ENCODE results near the gene H6PD. TPM values are rescaled to one million over a fixed set of nuclear protein-coding genes. Genes with fewer than 3 reads are reported as not detected.

Gene H6PD
- total and polyA plus RNA-seq, 4 donors, result 28.9 to 134 (median 56.8) TPM

DNA sequence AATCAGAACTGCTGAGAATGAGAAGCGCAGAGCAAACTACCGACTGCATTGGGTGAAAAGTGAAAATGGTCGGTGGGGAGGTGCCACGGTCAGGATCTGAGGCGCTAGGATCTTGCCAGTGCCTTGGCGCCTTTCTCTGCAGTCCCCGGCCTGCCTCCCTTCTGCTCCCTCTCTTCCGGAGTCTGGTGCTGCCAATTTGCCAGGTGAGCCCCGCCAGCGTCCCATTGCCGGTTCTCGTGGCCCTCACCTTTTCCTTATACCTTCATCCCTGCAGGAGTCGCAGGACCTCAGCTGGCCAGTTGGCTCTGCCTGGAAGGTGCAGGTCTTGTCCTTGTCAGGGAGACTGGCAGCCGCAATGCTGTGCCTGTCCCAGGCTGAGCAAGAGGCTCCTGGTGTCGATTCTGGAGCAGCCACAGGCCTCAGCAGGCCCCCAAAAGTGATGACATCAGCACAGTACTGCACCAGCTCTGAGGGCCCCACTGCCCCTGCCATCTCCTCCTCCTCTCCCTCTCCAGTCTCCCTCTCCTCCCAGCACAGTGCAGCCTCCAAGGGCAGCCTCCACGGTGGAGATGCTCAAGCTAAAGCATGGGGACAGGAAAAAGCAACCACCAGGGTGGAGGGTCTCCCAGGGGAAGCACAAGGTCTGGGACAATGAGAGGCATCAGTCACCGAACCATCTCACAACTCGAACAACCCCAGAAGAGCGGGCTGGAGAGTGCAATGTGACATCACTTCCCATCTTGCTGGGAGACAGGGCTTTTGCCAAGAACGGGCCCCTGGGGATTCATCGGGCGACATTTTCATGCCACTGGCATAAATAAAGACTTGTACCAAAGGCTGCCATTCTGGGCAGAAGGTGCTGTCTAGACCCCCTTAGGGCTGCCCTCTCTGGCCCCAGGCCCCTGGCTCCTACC lies 37.1 kb upstream of the H6PD start:
- Histone ChIP-seq H3K9me3 (ENCODE audit: control insufficient read depth in 4 of 4, low read length in 3 of 4) (no peaks in the 10 kb centered on the region), H3K4me3 (ENCODE audit: low read depth in 1 of 3, low read length in 3 of 3) (no peak overlapping the region), H3K27ac (ENCODE audit: low read depth in 1 of 2, low read length in 2 of 2) (no peak overlapping the region), H3K4me1 (ENCODE audit: control insufficient read depth in 4 of 4, insufficient read depth in 4 of 4, low read length in 3 of 4) (peaks cover 0 to 10% (median 1%) of the 10 kb centered on the region in 4 donors), H3K36me3 (ENCODE audit: control insufficient read depth in 4 of 4, insufficient read depth in 3 of 4, low read depth in 1 of 4, low read length in 3 of 4) (no peaks in the 10 kb centered on the region), H3K9ac (ENCODE audit: low read depth in 1 of 2, low read length in 2 of 2) (no peak overlapping the region), H3K27me3 (ENCODE audit: control insufficient read depth in 4 of 4, insufficient read depth in 4 of 4, low read length in 3 of 4) (peaks cover 4 to 14% (median 10%) of the 10 kb centered on the region in 4 donors)
- WGBS, result 86% methylated on average over 22 of the region's 22 CpGs
- DNase-seq (ENCODE audit: low spot score), result no peak
- TF ChIP-seq HNF4A (conservative IDR thresholded peaks at IDR 0.05) (no peak), EGR1 (IDR thresholded peaks at IDR 0.05; ENCODE audit: low read depth in 2 of 2) (no peak), YY1 (IDR thresholded peaks at IDR 0.05) (no peak)

DNA sequence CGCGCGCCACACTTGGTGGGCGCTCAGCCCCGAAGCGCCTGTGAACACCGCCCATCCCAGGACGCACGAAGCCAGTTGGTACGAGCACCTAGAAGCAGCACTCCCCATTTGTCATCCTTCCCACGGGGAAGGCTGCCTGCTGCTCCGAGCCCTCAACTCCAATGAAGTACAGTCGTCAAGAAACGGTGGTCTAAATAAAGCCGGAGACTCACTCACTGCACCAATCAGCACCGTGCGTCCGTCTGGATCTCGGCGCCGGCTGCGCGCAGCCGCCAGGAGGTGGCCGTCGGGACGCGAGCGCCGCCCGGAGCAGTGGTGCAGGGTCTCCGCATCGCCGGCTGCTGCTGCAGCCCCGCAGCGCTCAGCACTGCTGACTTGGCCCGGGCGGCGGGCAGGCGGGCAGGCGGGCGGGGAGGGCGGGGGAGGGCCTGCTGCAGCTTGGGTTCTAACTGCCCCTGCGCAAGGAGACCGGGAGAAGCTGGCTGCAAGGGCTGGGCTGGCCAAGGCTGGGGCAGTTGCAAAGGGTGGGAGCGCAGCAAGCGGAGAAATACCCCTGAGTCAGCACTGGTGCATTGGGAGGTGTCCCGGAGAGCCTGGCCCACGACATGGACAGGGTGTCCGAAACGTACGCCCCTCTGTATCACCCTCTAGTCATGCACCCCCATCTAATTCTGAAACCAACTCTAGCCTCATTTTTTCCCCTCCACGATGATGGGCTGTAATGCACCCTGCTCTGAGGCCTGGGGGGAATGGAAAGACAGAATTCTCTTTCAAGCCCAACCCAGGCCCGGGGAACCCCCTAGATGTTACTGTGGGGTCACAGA lies 35.8 kb upstream of the H6PD start:
- H3K27ac ChIP-seq (ENCODE audit: low read depth in 1 of 2, low read length in 2 of 2), result no peak overlapping the region
- no peak overlapping the region for H3K9ac ChIP-seq (ENCODE audit: low read depth in 1 of 2, low read length in 2 of 2)
- TF ChIP-seq, protein P1, sequence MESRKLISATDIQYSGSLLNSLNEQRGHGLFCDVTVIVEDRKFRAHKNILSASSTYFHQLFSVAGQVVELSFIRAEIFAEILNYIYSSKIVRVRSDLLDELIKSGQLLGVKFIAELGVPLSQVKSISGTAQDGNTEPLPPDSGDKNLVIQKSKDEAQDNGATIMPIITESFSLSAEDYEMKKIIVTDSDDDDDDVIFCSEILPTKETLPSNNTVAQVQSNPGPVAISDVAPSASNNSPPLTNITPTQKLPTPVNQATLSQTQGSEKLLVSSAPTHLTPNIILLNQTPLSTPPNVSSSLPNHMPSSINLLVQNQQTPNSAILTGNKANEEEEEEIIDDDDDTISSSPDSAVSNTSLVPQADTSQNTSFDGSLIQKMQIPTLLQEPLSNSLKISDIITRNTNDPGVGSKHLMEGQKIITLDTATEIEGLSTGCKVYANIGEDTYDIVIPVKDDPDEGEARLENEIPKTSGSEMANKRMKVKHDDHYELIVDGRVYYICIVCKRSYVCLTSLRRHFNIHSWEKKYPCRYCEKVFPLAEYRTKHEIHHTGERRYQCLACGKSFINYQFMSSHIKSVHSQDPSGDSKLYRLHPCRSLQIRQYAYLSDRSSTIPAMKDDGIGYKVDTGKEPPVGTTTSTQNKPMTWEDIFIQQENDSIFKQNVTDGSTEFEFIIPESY (IDR thresholded peaks at IDR 0.05), result no peak
- TF ChIP-seq RAD21 (IDR thresholded peaks at IDR 0.05), result peak in 1 of 2 donors; percentile 22
- TF ChIP-seq, protein P2, sequence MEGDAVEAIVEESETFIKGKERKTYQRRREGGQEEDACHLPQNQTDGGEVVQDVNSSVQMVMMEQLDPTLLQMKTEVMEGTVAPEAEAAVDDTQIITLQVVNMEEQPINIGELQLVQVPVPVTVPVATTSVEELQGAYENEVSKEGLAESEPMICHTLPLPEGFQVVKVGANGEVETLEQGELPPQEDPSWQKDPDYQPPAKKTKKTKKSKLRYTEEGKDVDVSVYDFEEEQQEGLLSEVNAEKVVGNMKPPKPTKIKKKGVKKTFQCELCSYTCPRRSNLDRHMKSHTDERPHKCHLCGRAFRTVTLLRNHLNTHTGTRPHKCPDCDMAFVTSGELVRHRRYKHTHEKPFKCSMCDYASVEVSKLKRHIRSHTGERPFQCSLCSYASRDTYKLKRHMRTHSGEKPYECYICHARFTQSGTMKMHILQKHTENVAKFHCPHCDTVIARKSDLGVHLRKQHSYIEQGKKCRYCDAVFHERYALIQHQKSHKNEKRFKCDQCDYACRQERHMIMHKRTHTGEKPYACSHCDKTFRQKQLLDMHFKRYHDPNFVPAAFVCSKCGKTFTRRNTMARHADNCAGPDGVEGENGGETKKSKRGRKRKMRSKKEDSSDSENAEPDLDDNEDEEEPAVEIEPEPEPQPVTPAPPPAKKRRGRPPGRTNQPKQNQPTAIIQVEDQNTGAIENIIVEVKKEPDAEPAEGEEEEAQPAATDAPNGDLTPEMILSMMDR (IDR thresholded peaks at IDR 0.05; ENCODE audit: low read depth, low read length, missing input control), result peak; percentile 7
- no peak for TF ChIP-seq HNF4G (IDR thresholded peaks at IDR 0.05)
- TF ChIP-seq TAF1 (conservative IDR thresholded peaks at IDR 0.05), result no peak
- WGBS, result 28% methylated on average over 54 of the region's 54 CpGs
- DNase-seq (ENCODE audit: low spot score), result no peak
- H3K4me3 ChIP-seq (ENCODE audit: low read depth in 1 of 3, low read length in 3 of 3), result no peak overlapping the region
- peaks cover 4 to 19% (median 11%) of the 10 kb centered on the region in 4 donors for H3K27me3 ChIP-seq (ENCODE audit: control insufficient read depth in 4 of 4, insufficient read depth in 4 of 4, low read length in 3 of 4)
- H3K36me3 ChIP-seq (ENCODE audit: control insufficient read depth in 4 of 4, insufficient read depth in 3 of 4, low read depth in 1 of 4, low read length in 3 of 4), result no peaks in the 10 kb centered on the region
- H3K4me1 ChIP-seq (ENCODE audit: control insufficient read depth in 4 of 4, insufficient read depth in 4 of 4, low read length in 3 of 4), result peaks cover 0 to 10% (median 1%) of the 10 kb centered on the region in 4 donors
- no peaks in the 10 kb centered on the region for H3K9me3 ChIP-seq (ENCODE audit: control insufficient read depth in 4 of 4, low read length in 3 of 4)

DNA sequence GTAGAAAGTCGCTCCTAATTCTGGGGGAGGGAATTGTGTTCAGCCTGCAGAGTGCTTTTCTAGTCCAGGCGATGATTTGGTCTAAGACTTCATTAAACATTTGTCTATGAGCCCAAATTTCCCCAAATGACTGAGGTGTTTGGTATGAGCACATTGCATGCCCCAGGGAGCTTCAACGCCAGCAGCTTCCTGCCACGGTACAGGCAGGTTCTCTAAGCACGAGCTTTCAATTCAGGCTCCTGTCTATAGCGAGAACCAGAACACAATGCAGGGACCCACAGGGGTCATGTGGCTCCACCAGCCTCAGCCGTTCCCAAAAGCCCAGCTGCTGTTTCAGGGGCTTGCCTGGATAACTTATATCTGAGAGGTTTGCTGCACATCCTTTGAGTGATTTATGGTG lies 34.1 kb upstream of the H6PD start:
- H3K36me3 ChIP-seq (ENCODE audit: control insufficient read depth in 4 of 4, insufficient read depth in 3 of 4, low read depth in 1 of 4, low read length in 3 of 4), result no peaks in the 10 kb centered on the region
- H3K9ac ChIP-seq (ENCODE audit: low read depth in 1 of 2, low read length in 2 of 2), result no peak overlapping the region
- peaks cover 4 to 19% (median 11%) of the 10 kb centered on the region in 4 donors for H3K27me3 ChIP-seq (ENCODE audit: control insufficient read depth in 4 of 4, insufficient read depth in 4 of 4, low read length in 3 of 4)
- no peaks in the 10 kb centered on the region for H3K9me3 ChIP-seq (ENCODE audit: control insufficient read depth in 4 of 4, low read length in 3 of 4)
- DNase-seq (ENCODE audit: low spot score), result no peak
- no peak overlapping the region for H3K4me3 ChIP-seq (ENCODE audit: low read depth in 1 of 3, low read length in 3 of 3)
- 66% methylated on average over 7 of the region's 7 CpGs for WGBS
- no peak overlapping the region for H3K27ac ChIP-seq (ENCODE audit: low read depth in 1 of 2, low read length in 2 of 2)
- H3K4me1 ChIP-seq (ENCODE audit: control insufficient read depth in 4 of 4, insufficient read depth in 4 of 4, low read length in 3 of 4), result peaks cover 0 to 10% (median 1%) of the 10 kb centered on the region in 4 donors
- TF ChIP-seq, protein P2 (IDR thresholded peaks at IDR 0.05; ENCODE audit: low read depth, low read length, missing input control), result no peak
- TF ChIP-seq, protein P3, sequence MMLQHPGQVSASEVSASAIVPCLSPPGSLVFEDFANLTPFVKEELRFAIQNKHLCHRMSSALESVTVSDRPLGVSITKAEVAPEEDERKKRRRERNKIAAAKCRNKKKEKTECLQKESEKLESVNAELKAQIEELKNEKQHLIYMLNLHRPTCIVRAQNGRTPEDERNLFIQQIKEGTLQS (IDR thresholded peaks at IDR 0.05), result no peak
- TF ChIP-seq NR2F2 (IDR thresholded peaks at IDR 0.05) (no peak), RXRA (IDR thresholded peaks at IDR 0.05) (no peak), JUND (IDR thresholded peaks at IDR 0.05) (no peak), EGR1 (IDR thresholded peaks at IDR 0.05; ENCODE audit: low read depth in 2 of 2) (no peak), FOXA2 (IDR thresholded peaks at IDR 0.05) (no peak), TAF1 (conservative IDR thresholded peaks at IDR 0.05) (no peak), YY1 (IDR thresholded peaks at IDR 0.05) (no peak), HNF4A (conservative IDR thresholded peaks at IDR 0.05) (no peak), HNF4G (IDR thresholded peaks at IDR 0.05) (no peak), FOXA1 (IDR thresholded peaks at IDR 0.05) (no peak), GABPA (IDR thresholded peaks at IDR 0.05 in 1 of 2, conservative IDR thresholded peaks at IDR 0.05 in 1 of 2) (no peak), RAD21 (IDR thresholded peaks at IDR 0.05) (no peak), SP1 (IDR thresholded peaks at IDR 0.05) (no peak)
- TF ChIP-seq, protein P4, sequence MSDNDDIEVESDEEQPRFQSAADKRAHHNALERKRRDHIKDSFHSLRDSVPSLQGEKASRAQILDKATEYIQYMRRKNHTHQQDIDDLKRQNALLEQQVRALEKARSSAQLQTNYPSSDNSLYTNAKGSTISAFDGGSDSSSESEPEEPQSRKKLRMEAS (IDR thresholded peaks at IDR 0.05), result no peak

Measured in liver (tissue), 9 donors.